Measurements from ENCODE around the gene MOB2.

The MOB2 gene

DNA sequence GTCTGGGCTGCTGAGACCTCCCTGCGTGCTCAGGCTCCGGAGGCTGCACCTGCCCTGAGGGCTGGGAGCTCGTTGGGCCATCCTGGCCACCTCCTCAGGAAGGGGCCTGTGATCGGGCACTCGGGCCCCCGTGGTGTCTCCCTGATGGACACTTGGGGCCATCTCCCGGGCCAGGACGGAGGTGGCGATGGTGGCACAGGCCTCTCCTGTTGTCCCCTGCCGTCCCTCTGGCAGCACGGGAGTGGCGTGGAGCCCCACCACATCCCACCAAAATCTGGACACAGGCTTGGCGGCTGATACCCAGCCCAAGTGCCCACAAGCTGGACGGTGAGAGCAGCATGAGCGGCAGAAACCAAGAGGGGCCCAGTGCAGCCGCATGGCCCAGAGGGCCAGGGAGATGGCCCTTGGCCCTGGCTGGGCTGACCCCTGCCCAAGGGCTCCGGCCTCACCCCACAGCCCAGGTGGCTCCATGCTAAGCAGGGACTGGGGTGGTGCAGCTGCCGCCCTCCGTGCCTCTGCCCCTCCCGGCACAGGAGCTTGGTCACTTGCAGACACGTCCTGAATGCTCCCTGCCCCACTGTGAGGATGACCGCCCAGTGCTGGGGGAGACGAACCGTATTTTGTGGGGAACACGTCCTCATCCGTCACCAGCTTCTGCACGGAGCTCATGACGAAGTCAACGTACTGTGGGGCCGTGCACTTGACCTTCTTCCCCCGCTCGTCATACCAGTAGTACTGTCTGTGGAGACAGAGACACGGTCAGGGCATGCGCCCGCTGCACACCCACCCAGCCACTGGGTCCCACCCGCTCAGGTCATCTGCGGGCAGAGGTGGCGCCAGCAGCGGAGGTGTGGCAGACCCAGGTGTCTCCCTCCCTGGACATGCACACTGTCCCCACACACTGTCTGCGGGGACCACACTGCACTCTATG, 15.6 kb downstream of the MOB2 start:
- no peak for DNase-seq

DNA sequence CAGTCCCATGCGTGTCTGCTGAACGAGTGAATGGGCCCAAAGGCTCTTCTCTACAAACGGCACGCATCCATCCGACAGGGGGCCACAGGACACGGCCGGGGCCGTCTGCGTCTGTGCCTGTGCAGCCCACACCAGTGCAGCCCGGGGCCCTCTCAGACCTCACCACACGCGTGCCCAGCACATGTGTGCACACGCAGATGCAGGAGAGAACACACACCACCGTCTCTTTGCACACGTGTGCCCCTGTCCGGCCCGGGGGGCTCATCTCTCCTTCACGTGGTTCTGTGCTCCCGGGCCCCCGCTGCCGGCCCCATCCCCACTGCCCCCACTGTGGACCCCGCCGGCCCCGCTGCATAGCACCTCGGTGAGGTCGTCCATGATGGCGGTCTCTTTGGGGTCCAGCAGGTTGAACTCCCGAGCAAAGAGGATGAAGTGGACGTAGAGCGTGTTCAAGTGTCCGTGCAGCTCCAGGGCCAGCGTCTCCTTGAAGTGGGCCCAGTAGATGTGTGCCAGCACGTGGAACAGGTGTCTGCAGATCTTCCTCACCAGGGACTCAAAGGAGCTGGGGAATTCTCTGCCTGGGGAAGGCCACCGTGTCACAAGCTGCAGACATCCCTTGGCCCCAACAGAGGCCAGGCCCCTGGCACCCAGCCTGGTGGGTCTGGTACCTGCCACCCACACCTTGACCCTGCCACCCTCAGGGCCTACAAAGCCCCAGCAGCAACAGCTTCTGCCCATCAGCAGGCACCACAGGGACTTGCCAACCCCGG, 16.5 kb downstream of the MOB2 start:
- no peak for DNase-seq

DNA sequence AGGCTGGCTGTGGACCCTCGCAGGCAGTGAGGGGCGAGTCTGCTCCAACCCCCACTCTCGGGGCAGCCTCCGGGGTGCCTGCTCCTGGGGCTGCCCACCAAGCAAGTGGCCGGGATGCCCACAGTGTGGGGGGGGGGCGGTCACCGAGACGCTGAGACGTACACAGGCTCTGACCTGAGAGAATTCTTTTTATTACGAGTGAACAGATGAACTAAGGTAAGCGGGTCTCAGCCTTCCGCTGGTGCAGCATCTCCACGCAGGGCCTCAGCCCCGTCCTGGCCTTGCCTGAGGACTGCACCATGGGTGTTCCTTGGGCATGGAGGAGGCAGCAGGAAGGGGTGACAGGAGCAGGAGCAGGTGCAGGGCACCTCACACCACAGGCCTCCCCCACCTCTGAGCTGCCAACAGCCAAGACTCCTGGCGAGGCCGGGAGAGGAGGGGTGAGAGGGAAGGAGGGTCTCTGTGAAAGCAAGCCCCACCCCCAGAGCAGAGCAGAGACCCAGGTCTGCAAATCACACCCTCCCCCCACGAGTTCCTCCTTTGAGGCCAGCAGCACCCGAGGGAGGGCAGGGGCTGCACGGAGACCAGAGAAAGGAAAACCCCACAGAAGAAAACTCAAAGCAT, 17.2 kb downstream of the MOB2 start:
- no peak for DNase-seq

DNA sequence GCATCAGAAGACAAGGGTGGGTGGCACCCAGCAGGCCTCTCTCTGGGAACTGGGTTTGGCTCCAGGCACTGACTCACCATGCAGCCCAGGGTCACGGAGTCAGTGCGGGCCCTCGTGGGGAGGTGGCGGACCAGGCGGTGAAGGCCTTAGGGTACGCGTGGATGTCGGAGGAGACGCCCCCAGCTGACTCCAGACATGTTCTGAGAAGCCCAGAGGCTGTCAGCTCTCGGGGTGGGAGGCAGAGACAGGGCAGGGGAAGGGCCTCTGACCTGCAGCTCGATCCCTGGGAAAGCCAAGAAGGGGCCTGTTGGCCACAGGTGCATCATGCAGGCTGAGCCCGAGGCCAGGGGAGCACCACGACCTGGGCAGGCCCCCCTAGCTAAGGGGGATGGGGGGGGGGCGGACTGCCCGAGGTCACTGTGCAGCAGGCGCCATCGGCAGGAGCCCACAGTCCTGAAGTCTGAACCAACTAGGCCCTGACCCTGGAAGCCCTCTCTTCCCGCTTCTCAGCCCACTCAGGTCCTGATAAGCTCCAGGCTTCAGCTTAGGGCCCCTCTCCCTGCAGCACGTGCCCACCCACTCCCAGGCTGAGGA, 18.0 kb downstream of the MOB2 start:
- DNase-seq = no peak

DNA sequence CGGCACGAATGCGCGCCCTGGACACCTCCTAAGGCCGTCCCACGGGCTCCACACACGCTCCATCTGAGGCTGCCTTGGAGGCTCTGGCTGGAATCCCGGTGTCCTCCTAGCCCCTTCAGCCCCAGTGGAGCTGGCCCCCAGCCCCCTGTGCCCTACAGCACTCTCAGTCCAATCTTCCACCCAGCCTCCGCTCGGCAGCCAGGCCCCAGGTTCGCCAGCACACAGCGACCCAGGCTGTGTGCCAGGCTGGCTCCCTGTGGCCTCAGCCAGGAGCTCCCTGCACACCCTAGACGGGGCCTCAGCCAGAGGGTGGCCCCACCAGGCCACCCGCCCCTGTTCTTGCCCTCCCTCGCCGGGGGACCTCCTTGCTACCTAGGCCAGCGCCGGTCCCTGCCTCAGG, 18.6 kb downstream of the MOB2 start:
- no peak for DNase-seq

DNA sequence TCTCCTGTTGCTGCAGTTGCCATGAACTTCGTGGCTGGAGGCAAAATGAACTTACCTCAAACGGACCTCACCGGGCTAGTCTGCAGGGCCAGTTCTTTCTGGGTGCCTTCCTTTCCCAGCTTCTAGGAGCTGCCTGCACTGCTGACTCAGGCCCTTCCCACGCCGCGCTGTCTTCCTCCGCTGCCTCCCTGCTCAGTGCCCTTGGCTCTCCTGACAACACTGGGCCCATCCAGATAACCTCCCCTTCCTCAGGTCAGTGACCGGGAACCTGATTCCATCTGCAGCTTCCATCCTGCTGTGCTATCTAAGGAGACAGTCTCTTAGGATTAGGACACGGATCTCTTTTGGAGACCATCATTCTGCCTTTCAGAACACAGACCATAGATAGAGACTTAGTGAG, 19.3 kb downstream of the MOB2 start:
- DNase-seq = no peak

DNA sequence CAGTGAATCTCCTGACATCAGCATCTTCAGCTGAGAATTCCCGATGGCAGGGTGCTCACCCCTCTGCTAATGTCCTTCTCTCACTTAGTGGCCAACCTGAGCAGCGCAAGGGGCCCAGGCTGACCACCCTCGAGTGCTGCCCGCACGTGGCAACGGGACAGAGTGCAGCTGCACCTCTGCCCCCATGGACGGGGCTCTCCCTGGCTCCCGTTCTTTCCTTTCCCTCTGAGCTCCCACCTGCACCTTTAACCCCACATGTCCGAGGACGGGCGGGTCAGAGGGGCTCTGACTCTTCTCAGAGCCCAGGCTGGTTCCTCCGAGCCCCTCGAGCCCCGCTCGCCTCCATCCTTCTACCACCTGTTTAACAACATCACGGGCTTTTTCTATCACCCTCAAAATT, 19.8 kb downstream of the MOB2 start:
- DNase-seq = no peak

DNA sequence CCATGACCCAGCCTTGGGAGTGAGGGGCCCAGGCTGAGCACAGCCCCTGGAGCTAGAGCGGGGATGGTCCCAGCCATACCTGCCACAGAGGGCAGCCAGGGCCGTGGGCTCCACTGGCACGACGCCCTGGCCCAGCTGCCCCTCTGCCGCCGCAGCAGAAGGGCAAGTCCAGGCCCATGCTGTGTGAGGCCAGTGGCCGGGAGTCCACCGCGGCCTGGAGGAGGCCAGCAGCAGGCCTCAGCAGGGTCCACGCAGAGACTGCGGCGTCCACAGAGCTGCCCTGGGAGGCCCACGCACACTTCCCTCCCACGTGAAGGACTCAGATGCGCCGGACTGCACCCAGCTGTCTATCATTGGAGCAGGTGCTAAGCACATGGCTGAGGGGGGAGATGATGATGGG, 23.5 kb downstream of the MOB2 start:
- no peak for DNase-seq

DNA sequence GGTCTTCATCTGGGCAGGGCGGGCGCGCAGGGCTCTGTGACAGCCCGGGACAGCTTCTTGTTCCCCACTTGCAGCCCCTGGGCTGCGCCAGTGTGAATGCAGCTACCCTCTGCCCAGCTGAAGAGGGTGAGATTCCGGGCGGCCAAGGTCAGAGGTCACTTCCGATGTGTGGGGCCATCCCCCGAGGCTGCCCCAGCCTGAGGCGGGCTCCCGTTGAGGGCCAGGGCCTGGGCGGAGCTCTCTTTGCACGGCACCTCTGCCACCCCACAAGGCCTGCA, 23.9 kb downstream of the MOB2 start:
- no peak for DNase-seq

DNA sequence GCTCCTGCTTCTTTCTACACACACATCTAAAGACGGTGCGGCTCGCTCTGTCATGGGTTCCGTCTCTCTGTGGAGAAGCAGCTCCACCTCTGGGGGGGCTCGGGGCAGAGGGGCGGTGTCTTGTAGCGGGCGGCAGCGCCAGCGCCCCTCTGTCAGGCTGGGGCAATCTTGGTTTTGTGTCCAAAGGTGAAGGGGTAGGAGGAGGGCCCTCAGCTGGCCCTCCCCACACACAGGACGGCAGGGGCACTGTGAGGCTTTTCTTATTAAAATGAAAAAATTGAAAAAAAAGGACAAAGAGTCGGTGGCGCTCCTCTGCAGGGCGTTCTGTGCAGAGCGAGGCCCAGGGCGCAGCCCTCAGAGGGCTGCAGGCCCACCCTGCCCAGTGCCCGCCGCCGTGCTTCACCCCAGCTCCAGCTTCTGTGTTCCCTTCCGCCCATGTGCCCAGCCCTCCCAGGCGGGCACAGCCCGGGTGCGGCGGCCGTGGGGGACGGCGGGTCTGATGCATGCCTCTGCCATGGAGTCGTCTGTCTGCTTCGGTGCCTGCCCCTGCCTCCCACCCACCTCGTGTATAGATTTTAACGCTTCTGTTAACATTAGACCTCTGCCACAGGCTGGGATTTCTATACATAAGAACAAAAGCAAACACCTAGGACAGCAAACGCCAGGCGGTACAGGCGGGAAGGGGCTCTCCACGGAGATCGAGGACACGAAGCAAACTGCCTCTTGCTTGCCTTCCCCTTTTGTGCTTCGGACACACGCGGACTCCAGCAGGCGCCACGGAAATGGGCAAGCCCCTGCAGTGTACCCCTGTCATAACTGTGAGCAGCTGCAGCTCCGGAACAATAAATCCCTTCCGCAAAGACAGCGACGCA, 24.5 kb downstream of the MOB2 start:
- DNase-seq = no peak

DNA sequence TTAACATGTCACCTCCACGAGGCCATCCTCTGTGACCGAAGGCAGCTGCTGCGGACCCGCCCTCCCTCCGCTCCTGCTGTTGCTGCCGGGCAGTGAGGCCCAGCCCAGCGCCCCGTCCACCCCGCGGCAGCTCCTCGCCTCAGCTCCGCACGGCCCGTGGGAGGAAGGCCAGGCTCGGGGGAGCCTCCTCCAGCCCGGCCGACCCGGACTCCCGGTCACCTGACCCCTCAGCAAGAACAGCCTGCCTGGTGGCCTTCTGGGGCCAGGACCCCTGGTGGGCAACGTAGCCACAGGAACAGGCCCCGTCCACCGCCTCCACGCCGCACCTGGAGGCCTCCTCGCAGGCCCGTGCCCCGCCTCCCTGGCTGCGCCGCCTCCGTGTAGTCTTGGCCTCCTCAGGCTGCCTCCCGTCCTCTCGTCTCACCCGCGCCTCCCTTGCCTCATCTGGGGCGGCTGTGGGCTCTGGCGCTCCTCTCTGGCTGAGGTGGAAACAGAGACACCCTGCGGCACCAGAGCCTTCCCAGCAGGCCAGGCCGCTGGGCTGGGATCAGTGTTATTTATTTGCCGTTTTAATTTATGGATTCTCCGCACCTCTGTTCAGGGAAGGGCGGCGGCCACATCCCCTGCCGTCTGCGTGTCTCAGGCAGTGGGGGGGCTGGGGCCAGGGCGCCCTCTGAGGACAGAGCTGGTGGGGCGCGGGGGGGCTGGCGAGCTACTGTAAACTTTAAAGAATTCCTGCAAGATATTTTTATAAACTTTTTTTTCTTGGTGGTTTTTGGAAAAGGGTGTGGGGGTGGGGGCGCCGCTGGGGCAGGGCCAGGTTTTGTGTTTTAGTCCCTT, 25.4 kb downstream of the MOB2 start:
- no peak for DNase-seq

DNA sequence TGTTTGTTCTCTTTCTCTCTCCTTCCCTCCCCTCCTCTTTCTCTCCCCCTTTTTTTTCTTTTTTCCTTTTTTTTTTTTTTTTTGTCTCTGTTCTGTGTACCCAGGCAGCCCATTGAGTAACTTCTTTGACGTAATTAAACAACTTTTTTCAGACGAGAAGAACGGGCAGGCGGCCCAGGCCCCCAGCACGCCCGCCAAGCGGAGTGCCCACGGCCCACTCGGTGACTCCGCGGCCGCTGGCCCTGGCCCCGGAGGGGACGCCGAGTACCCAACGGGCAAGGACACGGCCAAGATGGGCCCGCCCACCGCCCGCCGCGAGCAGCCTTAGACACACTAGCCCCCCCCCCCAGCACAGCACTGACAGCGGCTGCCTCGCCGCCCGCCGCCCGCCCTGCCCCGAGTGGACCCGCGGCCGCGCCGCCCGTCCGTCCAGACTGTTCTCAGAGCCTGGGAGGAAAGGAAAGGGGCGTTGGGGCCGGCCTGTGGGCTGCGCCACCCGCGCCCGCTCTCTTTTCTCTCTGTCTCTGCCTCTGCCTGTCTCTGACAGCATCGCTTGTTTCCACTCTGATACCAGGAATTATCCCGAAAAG, 26.1 kb downstream of the MOB2 start:
- DNase-seq = no peak

DNA sequence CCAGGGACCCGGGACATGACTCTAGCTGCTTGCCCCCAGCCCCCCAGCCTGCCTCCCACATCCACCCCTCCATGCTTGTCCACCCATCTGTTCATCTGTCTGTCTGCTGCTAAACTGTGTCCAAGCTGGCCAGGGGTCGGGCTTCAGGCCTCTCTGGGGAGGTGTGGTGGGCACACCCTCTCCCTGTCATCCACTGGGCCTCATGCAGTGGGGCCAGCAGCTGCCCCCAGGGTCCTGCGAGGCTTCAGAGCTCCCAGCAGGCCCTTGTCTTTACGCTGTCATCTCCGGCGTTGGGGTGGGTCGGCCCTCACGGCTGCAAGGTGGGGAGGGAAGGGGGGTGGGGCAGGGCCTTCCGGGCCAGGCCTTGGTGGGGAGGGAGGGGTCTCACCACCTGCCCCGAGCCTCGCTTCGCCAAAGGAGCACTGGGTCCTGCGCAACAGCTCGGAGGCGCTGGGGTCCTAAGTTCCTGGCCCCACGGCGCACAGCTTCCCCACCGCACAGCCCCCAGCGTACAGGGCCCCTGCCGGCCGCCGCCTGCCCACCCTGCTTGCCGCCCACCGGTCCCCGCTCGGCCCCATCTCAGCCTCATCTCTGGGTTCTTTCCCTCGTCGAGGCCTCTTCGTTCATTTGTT, 26.7 kb downstream of the MOB2 start:
- DNase-seq = no peak

DNA sequence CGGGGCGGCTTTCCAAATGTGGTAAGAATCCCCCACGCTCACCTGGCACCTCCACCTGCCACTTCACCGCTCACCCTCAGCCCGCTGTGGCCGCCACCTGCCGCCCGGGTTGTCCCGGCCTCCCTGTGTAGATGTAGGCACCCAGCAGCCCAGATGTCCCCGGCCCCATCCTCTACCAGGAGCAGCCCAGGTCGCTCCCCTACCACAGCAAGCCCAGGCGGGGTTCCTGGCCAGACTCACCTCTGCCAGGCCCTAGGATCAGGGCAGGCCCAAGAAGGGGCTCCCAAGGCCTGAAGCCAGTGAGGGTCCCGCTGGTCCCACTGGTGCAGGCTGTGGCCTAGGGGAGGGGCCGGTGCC, 27.4 kb downstream of the MOB2 start:
- DNase-seq = no peak

DNA sequence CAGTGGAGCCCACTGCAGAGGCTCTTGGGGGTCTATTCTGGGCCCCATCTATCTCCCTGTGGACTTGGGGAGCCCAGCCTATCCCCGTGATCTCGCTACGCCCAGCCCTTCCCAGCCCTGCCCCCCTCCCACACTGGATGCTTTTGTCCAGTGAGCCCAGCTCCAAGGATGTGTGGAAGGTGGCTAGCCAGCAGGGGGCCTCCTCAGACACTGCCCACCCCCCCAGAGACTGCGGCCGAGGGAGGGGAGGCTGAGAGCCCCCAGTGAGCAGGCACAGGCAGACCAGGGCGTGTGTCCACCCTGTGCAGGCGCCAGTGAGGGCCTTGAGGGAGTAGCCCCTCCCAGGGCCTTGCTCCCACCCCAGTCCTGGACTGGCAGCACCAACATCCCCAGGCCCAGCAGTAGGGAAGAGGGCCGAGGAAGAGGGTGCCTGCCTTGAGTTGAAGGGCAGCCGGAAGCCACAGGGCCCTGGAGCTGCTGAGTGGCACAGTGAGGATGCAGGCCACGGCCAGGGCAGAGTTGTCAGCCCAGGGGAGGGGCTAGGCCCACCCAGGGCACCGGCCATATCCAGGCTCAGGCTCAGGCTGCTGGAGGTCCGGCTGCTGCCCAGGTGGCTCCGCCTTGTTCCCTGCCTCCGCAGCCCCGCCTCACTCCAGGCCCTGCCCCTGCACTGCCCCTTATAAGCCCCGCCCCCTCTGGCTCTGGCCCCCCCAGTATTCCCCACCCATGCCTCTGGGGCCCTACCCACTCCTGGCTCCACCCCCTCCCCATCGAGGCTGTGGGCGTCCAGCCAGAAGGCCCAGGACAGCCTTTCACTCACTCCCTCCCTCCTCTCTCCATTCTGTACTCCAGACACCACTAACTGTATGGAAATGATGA, 28.0 kb downstream of the MOB2 start:
- DNase-seq = no peak

DNA sequence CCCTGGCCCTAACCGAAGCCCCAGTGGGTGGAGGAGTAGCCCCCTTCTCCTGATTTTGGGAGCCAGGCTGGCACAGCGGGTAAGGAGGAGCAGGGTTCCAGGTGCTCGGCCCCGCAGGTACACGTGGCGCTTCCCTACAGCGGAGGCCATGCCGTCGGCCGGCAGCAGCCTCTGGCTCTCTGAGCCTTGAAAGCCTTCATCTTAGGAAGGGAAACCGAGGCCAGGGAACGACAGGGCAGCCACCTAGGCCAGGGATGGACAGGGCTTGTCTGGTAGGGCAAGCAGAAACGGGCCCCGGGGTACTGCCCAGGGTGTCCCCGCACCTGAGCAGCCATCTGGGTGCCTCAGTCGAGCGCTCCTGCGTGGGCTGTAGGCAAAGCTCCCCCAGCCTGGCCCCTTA, 28.7 kb downstream of the MOB2 start:
- no peak for DNase-seq

DNA sequence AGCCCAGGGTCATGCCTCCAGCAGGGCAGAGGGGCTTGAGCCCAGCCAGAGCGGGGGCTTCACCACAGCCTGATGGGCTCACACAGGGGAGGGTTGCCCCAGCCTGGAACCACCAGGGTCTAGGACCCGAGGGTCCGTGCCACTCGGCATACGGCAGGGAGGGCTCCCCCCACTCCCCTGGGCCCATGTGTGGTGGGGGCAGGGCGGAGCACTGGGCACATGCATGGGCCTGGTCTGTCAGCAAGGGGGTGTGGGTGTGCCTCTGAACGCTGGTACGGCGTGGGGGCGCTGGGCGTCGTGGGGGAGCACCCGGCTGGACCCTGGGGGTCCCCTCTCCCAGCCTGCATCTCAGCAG, 29.3 kb downstream of the MOB2 start:
- DNase-seq = no peak

DNA sequence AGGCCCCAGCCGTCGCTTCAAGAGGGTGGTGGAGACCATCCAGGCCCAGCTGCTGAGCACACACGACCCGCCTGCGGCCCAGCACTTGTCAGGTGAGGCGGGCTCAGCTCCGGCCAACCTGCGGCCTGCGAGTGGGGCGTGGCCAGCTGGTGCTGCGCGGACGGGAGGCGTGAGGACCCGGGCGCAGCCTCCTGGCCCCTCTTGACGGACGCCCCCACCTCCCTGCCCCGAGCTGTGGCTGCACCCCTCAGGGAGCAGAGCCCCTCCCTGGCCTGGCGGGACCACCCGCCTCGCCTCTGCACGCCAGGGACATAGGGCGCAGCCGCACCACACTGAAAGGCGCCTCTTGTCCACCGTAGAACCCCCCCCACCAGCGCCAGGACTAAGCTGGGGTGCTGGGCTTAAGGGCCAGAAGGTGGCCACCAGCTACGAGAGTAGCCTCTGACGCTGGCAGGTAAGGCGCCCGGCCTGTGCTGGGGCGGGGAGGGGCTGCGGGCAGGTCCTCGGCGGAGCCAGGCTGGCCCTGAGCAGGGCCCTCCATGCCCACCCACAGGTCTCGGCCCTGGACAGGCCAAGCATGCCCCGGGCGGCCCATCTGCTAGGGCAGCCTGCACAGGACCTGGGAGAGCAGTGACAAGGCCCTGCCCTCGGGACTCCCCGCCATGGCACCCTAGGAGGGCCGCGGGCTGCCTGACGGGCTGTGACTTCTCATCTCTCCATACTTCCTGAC, 29.8 kb downstream of the MOB2 start:
- DNase-seq = no peak

DNA sequence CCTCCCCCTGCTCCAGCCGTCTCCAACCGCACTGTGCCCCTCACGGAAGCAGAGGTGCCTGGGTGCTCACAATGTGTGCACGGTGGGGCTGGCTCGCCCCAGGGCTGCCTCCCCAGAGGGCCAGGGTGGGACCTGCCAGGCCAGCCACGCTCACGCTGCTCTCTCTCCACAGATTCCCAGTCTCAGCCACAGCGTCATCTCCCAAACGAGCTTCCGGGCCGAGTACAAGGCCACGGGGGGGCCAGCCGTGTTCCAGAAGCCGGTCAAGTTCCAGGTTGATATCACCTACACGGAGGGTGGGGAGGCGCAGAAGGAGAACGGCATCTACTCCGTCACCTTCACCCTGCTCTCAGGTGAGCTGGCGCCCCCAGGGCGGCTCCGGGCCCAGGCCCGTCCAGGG, 30.4 kb downstream of the MOB2 start:
- no peak for DNase-seq

DNA sequence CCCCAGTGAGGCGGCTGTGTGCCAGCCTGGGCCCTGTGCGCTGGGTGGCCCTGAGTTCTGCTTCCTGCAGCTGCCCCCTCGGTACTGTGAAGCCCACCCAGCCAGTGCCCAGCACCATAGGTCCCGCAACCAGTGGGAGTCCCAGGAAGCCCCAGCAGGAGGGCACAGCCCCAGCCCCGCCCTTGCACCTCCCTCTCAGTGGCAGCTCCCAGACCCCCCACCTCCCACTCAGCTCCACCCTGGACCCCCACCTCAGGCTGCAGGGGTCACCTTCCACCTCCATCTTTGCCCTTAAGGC, 30.9 kb downstream of the MOB2 start:
- DNase-seq = no peak
